Liver (tissue), 9 donors: Measurements from ENCODE around the gene HOMER1. TPM values are rescaled to one million over a fixed set of nuclear protein-coding genes. Genes with fewer than 3 reads are reported as not detected.

Source experiments
- DNase-seq: peaks from one replicate; pipeline ENCODE4 v3.0.0-alpha.2; 2017; ENCODE audit warnings: low spot score
- H3K27ac ChIP-seq, 2 donors: one replicate each; pipeline ENCODE4 v1.7.0; 2013; ENCODE audit warnings: inconsistent platforms in 2 of 2, low read length in 2 of 2, control low read depth in 1 of 2, low read depth in 1 of 2, mild to moderate bottlenecking in 1 of 2
- H3K27me3 ChIP-seq, 4 donors: one replicate each; pipeline versions ENCODE4 v1.6.1 to v1.7.0; 2013; ENCODE audit warnings: low read length in 3 of 4, inconsistent platforms in 1 of 4, mild to moderate bottlenecking in 1 of 4, moderate library complexity in 1 of 4; ENCODE audit not compliant: control insufficient read depth in 4 of 4, insufficient read depth in 4 of 4
- H3K36me3 ChIP-seq, 4 donors: one replicate each; pipeline versions ENCODE4 v1.6.1 to v1.7.0; 2013; ENCODE audit warnings: low read length in 3 of 4, mild to moderate bottlenecking in 3 of 4, low read depth in 1 of 4, moderate library complexity in 1 of 4; ENCODE audit not compliant: control insufficient read depth in 4 of 4, insufficient read depth in 3 of 4
- H3K4me1 ChIP-seq, 4 donors: one replicate each; pipeline versions ENCODE4 v1.6.1 to v1.7.0; 2013; ENCODE audit warnings: low read length in 3 of 4, mild to moderate bottlenecking in 3 of 4, moderate library complexity in 1 of 4; ENCODE audit not compliant: control insufficient read depth in 4 of 4, insufficient read depth in 4 of 4
- H3K4me3 ChIP-seq, 3 donors: one replicate each; pipeline versions ENCODE4 v1.6.1 to v1.7.0; 2013; ENCODE audit warnings: low read length in 3 of 3, control low read depth in 1 of 3, low read depth in 1 of 3, mild to moderate bottlenecking in 1 of 3
- H3K9ac ChIP-seq, 2 donors: one replicate each; pipeline ENCODE4 v1.7.0; 2013; ENCODE audit warnings: low read length in 2 of 2, mild to moderate bottlenecking in 2 of 2, moderate library complexity in 2 of 2, control low read depth in 1 of 2, low read depth in 1 of 2
- H3K9me3 ChIP-seq, 4 donors: one replicate each; pipeline versions ENCODE4 v1.6.1 to v1.7.0; 2013; ENCODE audit warnings: low read length in 3 of 4; ENCODE audit not compliant: control insufficient read depth in 4 of 4
- ATF3 ChIP-seq: IDR thresholded peaks from 2 replicates; pipeline ENCODE4 v1.6.1; 2016; ENCODE audit warnings: antibody characterized with exemption
- CTCF ChIP-seq: fragments of 150-350 bp; IDR thresholded peaks from 2 replicates; pipeline ENCODE4 v1.5.1; 2017; ENCODE audit warnings: improper control_type of control experiment, low read depth, low read length; ENCODE audit not compliant: missing input control
- EGR1 ChIP-seq, 2 donors: IDR thresholded peaks; 2 replicates each; pipeline ENCODE4 v1.6.1; 2016 to 2018; ENCODE audit warnings: antibody characterized with exemption in 2 of 2, low read depth in 2 of 2
- FOXA1 ChIP-seq: IDR thresholded peaks from 2 replicates; pipeline ENCODE4 v1.6.1; 2016; ENCODE audit warnings: antibody characterized with exemption
- FOXA2 ChIP-seq: IDR thresholded peaks from 2 replicates; pipeline ENCODE4 v1.6.1; 2016; ENCODE audit warnings: antibody characterized with exemption
- GABPA ChIP-seq, 2 donors: IDR thresholded peaks in 1 of 2; conservative IDR thresholded peaks in 1 of 2; 2 replicates each; pipeline ENCODE4 v1.6.1; 2016; ENCODE audit warnings: antibody characterized with exemption in 2 of 2, mild to moderate bottlenecking in 1 of 2, moderate library complexity in 1 of 2
- HNF4A ChIP-seq, 2 donors: conservative IDR thresholded peaks; 2 replicates each; pipeline ENCODE4 v1.6.1; 2016; ENCODE audit warnings: antibody characterized with exemption in 2 of 2, mild to moderate bottlenecking in 2 of 2
- HNF4G ChIP-seq: IDR thresholded peaks from 2 replicates; pipeline ENCODE4 v1.6.1; 2016; ENCODE audit warnings: antibody characterized with exemption
- JUND ChIP-seq, 2 donors: IDR thresholded peaks; 2 replicates each; pipeline ENCODE4 v1.6.1; 2016; ENCODE audit warnings: antibody characterized with exemption in 2 of 2
- MAX ChIP-seq: IDR thresholded peaks from 2 replicates; pipeline ENCODE4 v1.6.1; 2016; ENCODE audit warnings: antibody characterized with exemption
- NR2F2 ChIP-seq: IDR thresholded peaks from 2 replicates; pipeline ENCODE4 v1.6.1; 2016; ENCODE audit warnings: antibody characterized with exemption
- RAD21 ChIP-seq, 2 donors: IDR thresholded peaks; 2 replicates each; pipeline ENCODE4 v1.6.1; 2016; ENCODE audit warnings: antibody characterized with exemption in 2 of 2, mild to moderate bottlenecking in 2 of 2
- REST ChIP-seq: IDR thresholded peaks from 2 replicates; pipeline ENCODE4 v1.6.1; 2016; ENCODE audit warnings: antibody characterized with exemption, mild to moderate bottlenecking
- RXRA ChIP-seq, 2 donors: IDR thresholded peaks; 2 replicates each; pipeline ENCODE4 v1.6.1; 2017 to 2018; ENCODE audit warnings: antibody characterized with exemption in 2 of 2, mild to moderate bottlenecking in 1 of 2
- TAF1 ChIP-seq: conservative IDR thresholded peaks from 2 replicates; pipeline ENCODE4 v1.6.1; 2016; ENCODE audit warnings: antibody characterized with exemption, mild to moderate bottlenecking
- YY1 ChIP-seq: IDR thresholded peaks from 2 replicates; pipeline ENCODE4 v1.6.1; 2016; ENCODE audit warnings: antibody characterized with exemption, mild to moderate bottlenecking
- ZBTB33 ChIP-seq: IDR thresholded peaks from 2 replicates; pipeline ENCODE4 v1.6.1; 2016; ENCODE audit warnings: antibody characterized with exemption
- WGBS: extraction: QIAGEN DNeasy Blood & Tissue Kit; methylation state at CpG from one replicate; pipeline ENCODE4 v1.1.7; 2013; 5-methylcytosine and 5-hydroxymethylcytosine counted together
- polyA plus RNA-seq, 2 donors: library from polyadenylated mRNA; stranded (reverse) in 1 of 2; unstranded in 1 of 2; fragments of 200-250 nt in 1 of 2; fragments of >200 nt in 1 of 2; fragmentation: Nextera tagmentation in 1 of 2; extraction: Ambion mirVana in 1 of 2; gene quantifications; one replicate each; pipeline versions ENCODE4 v1.2.1 to v1.2.3, GENCODE V29; 2013 to 2015
- total RNA-seq, 2 donors: library from RNA; depleted of rRNA; stranded (reverse); fragments of >200 nt; gene quantifications; one replicate each; pipeline ENCODE4 v1.2.3, GENCODE V29; 2014
- donor health status: healthy.
- donor health status: healthy.
- donor health status: healthy.
- donor health status: healthy.
- donor health status: healthy.

The HOMER1 gene
- total and polyA plus RNA-seq, 4 donors, result 0.33 to 8.7 (median 1.2) TPM

GRCh38 chr5:79480991-79481390, 32.9 kb downstream of the HOMER1 start:
- H3K36me3 ChIP-seq, result no peaks in the 10 kb centered on the region
- H3K27ac ChIP-seq, result no peak overlapping the region
- WGBS, result 95% methylated on average over 3 of the region's 3 CpGs
- H3K27me3 ChIP-seq, result no peaks in the 10 kb centered on the region
- TF ChIP-seq YY1 (no peak), NR2F2 (no peak), FOXA2 (no peak), EGR1 (IDR thresholded peaks at IDR 0.05; ENCODE audit: low read depth in 2 of 2) (no peak), REST (no peak), FOXA1 (no peak), RAD21 (IDR thresholded peaks at IDR 0.05) (no peak), MAX (no peak), ZBTB33 (no peak), HNF4G (no peak), JUND (IDR thresholded peaks at IDR 0.05) (no peak), RXRA (IDR thresholded peaks at IDR 0.05) (no peak), GABPA (IDR thresholded peaks at IDR 0.05 in 1 of 2, conservative IDR thresholded peaks at IDR 0.05 in 1 of 2) (no peak), CTCF (no peak)
- DNase-seq, result no peak
- no peaks in the 10 kb centered on the region for H3K4me1 ChIP-seq
- H3K9me3 ChIP-seq, result no peaks in the 10 kb centered on the region
- no peak overlapping the region for H3K4me3 ChIP-seq
- no peak overlapping the region for H3K9ac ChIP-seq

GRCh38 chr5:79475152-79475466, 38.8 kb downstream of the HOMER1 start:
- Histone ChIP-seq H3K27ac (no peak overlapping the region), H3K36me3 (no peaks in the 10 kb centered on the region), H3K9me3 (no peaks in the 10 kb centered on the region), H3K9ac (no peak overlapping the region), H3K4me3 (no peak overlapping the region), H3K4me1 (no peaks in the 10 kb centered on the region), H3K27me3 (no peaks in the 10 kb centered on the region)
- TF ChIP-seq HNF4A (conservative IDR thresholded peaks at IDR 0.05) (no peak), JUND (IDR thresholded peaks at IDR 0.05) (no peak), FOXA1 (no peak), NR2F2 (no peak), TAF1 (no peak), EGR1 (IDR thresholded peaks at IDR 0.05; ENCODE audit: low read depth in 2 of 2) (no peak), YY1 (no peak), ATF3 (no peak), ZBTB33 (no peak), FOXA2 (no peak), GABPA (IDR thresholded peaks at IDR 0.05 in 1 of 2, conservative IDR thresholded peaks at IDR 0.05 in 1 of 2) (no peak), MAX (no peak)
- DNase-seq, result no peak
- WGBS, result 94% methylated on average over 4 of the region's 4 CpGs
